HepG2 (cell line): ENCODE measurements around the gene NOTCH4. TPM values are rescaled to one million over a fixed set of nuclear protein-coding genes. Genes with fewer than 3 reads are reported as not detected.
A peak's percentile ranks its signal among the peaks of the same experiment; 100 is the strongest.

Experiments used
- GZF1 ChIP-seq: sonication (generic); formaldehyde crosslinking; IDR thresholded peaks from 2 replicates; pipeline ENCODE4 v1.5.1; 2020; ENCODE audit warnings: mild to moderate bottlenecking, missing genetic modification reagents
- HNRNPL ChIP-seq: fragments of 200-400 bp; formaldehyde crosslinking; IDR thresholded peaks from 2 replicates; pipeline ENCODE4 v1.6.1; 2017; ENCODE audit warnings: mild to moderate bottlenecking, low read depth, low read length
- SP140L ChIP-seq: sonication (generic); formaldehyde crosslinking; IDR thresholded peaks from 2 replicates; pipeline ENCODE4 v1.4.0; 2020; ENCODE audit warnings: missing genetic modification reagents, borderline replicate concordance
- polyA plus RNA-seq, 8 experiments: library from polyadenylated mRNA; depleted of rRNA in 3 of 8; stranded (reverse) in 7 of 8; unstranded in 1 of 8; fragments of >200 nt; fragmentation: Illumina TruSeq in 4 of 8; extraction: Trizol in 4 of 8; gene quantifications; 2 replicates each; pipeline versions ENCODE4 v1.2.1 to v1.2.3, GENCODE V29; 2011 to 2016; ENCODE audit warnings: low read depth in 4 of 8, missing spikeins in 1 of 8, mixed read lengths in 1 of 8; ENCODE audit not compliant: insufficient read depth in 1 of 8
- total RNA-seq, 5 experiments: library from RNA; depleted of rRNA; stranded (reverse); fragments of >200 nt; fragmentation: Illumina TruSeq; extraction: Trizol; gene quantifications; 2 replicates each; pipeline ENCODE4 v1.2.3, GENCODE V29; 2016; ENCODE audit warnings: low read depth in 1 of 5
- TF ChIP-seq, protein P1 (sequence below): sonication (generic); formaldehyde crosslinking; IDR thresholded peaks from 2 replicates; pipeline ENCODE4 v1.4.0; 2020; ENCODE audit warnings: mild to moderate bottlenecking, missing genetic modification reagents, borderline replicate concordance
- TF ChIP-seq, protein P2 (sequence below): sonication (generic); formaldehyde crosslinking; IDR thresholded peaks from 2 replicates; pipeline ENCODE4 v1.4.0; 2020; ENCODE audit warnings: missing genetic modification reagents, borderline replicate concordance
- TF ChIP-seq, protein P3 (sequence below): sonication (generic); formaldehyde crosslinking; IDR thresholded peaks from 2 replicates; pipeline ENCODE4 v1.4.0; 2020; ENCODE audit warnings: missing genetic modification reagents, low read depth, mild to moderate bottlenecking, borderline replicate concordance
- TF ChIP-seq, protein P4 (sequence below): sonication (generic); formaldehyde crosslinking; IDR thresholded peaks from 2 replicates; pipeline ENCODE4 v1.4.0; 2020; ENCODE audit warnings: mild to moderate bottlenecking, low read depth, missing genetic modification reagents

NOTCH4 gene
- total and polyA plus RNA-seq, 2 of the 13 experiments (the other 11 are each of a cell fraction or from before 2014, with no cell fraction given), result 0.51 to 0.83 TPM

DNA sequence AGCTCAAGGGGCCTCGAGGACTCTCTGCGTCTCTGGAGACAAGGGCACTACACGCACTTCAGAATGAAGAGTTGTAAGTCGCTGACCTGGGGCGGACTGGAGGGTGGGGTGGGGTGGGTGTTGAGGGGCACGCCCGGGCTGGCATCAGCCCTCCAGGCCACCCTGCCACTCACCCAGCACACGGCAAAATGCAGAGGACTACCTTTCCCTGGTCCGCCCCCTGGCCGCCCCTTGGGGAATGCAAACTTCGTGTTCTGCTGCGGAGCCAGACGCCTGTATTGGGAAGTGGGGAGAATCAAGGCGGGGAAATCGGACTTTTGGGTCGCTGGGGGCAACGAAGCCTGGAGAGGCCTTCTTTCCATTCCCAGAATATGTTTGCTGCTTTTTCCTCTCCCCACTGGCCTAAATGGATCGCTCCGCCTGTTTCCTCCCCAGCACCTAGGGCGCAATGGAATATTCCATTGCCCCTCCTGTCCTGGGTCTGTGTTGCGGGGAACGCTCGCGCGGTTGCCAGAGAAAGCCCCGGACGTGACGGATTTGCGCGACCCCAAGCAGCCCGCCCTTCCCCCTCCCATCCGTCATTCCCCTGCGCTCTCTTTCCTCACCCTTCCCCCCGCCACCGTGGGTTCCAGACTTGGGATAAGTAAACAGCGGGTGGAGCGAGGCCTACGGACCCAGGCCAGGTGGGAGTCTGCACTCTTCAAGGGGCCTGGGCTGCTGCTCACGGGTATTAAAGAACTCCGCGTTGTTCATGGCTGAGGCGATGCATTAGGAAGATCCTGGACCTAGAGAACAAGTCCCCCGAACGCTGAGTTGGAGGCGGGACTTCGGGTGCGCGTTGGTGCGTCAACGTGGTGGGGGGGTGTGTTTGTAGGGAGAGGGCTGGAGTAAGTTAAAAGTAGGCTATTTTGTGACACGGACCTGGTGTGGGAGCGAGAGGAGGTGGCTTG is 70.0 kb downstream of the NOTCH4 start, which contains the start of gene PPT2 (continued):
- TF ChIP-seq, protein P1, sequence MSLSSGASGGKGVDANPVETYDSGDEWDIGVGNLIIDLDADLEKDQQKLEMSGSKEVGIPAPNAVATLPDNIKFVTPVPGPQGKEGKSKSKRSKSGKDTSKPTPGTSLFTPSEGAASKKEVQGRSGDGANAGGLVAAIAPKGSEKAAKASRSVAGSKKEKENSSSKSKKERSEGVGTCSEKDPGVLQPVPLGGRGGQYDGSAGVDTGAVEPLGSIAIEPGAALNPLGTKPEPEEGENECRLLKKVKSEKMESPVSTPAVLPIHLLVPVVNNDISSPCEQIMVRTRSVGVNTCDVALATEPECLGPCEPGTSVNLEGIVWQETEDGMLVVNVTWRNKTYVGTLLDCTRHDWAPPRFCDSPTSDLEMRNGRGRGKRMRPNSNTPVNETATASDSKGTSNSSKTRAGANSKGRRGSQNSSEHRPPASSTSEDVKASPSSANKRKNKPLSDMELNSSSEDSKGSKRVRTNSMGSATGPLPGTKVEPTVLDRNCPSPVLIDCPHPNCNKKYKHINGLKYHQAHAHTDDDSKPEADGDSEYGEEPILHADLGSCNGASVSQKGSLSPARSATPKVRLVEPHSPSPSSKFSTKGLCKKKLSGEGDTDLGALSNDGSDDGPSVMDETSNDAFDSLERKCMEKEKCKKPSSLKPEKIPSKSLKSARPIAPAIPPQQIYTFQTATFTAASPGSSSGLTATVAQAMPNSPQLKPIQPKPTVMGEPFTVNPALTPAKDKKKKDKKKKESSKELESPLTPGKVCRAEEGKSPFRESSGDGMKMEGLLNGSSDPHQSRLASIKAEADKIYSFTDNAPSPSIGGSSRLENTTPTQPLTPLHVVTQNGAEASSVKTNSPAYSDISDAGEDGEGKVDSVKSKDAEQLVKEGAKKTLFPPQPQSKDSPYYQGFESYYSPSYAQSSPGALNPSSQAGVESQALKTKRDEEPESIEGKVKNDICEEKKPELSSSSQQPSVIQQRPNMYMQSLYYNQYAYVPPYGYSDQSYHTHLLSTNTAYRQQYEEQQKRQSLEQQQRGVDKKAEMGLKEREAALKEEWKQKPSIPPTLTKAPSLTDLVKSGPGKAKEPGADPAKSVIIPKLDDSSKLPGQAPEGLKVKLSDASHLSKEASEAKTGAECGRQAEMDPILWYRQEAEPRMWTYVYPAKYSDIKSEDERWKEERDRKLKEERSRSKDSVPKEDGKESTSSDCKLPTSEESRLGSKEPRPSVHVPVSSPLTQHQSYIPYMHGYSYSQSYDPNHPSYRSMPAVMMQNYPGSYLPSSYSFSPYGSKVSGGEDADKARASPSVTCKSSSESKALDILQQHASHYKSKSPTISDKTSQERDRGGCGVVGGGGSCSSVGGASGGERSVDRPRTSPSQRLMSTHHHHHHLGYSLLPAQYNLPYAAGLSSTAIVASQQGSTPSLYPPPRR (CRISPR knock-in tag), result peak; percentile 47; the same call in 1 of the 2 replicates
- TF ChIP-seq SP140L (CRISPR knock-in tag) (no peak), GZF1 (no peak), HNRNPL (peak; percentile 91)
- TF ChIP-seq, protein P2, sequence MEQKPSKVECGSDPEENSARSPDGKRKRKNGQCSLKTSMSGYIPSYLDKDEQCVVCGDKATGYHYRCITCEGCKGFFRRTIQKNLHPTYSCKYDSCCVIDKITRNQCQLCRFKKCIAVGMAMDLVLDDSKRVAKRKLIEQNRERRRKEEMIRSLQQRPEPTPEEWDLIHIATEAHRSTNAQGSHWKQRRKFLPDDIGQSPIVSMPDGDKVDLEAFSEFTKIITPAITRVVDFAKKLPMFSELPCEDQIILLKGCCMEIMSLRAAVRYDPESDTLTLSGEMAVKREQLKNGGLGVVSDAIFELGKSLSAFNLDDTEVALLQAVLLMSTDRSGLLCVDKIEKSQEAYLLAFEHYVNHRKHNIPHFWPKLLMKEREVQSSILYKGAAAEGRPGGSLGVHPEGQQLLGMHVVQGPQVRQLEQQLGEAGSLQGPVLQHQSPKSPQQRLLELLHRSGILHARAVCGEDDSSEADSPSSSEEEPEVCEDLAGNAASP (CRISPR knock-in tag), result peak; percentile 69
- TF ChIP-seq, protein P3, sequence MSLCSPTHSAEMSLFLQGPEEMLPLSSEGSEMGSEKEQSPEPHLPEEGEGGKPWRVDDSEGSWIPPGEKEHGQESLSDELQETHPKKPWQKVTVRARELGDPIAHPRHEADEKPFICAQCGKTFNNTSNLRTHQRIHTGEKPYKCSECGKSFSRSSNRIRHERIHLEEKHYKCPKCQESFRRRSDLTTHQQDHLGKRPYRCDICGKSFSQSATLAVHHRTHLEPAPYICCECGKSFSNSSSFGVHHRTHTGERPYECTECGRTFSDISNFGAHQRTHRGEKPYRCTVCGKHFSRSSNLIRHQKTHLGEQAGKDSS, result peak; percentile 54; the same call in 1 of the 2 replicates
- TF ChIP-seq, protein P4, sequence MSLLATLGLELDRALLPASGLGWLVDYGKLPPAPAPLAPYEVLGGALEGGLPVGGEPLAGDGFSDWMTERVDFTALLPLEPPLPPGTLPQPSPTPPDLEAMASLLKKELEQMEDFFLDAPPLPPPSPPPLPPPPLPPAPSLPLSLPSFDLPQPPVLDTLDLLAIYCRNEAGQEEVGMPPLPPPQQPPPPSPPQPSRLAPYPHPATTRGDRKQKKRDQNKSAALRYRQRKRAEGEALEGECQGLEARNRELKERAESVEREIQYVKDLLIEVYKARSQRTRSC (CRISPR knock-in tag), result no peak
